Upper lobe of left lung (tissue), 6 donors: Measurements from ENCODE around the gene OSTM1. TPM values are rescaled to one million over a fixed set of nuclear protein-coding genes. Genes with fewer than 3 reads are reported as not detected.

Experiments
- ATAC-seq, 2 donors: fragments of 200-7000 bp; cut with Tn5 transposase; one replicate each; pipeline ENCODE4 v1.9.1; 2022; ENCODE audit warnings: mild to moderate bottlenecking in 2 of 2, moderate library complexity in 2 of 2; ENCODE audit not compliant: low FRiP score in 2 of 2
- DNase-seq, 2 donors: peaks; one replicate each; pipeline ENCODE4 v3.0.0-alpha.2; 2019 to 2020
- H3K27ac ChIP-seq, 4 donors: fragments of 200-600 bp; sonication (generic); one replicate each; pipeline ENCODE4 v1.5.1; 2016 to 2019
- H3K27me3 ChIP-seq, 4 donors: fragments of 200-600 bp; sonication (generic); one replicate each; pipeline ENCODE4 v1.5.1; 2017 to 2019
- H3K36me3 ChIP-seq, 4 donors: fragments of 200-600 bp; sonication (generic); one replicate each; pipeline ENCODE4 v1.5.1; 2016 to 2019
- H3K4me1 ChIP-seq, 4 donors: fragments of 200-600 bp; sonication (generic); one replicate each; pipeline ENCODE4 v1.5.1; 2018 to 2019
- H3K4me3 ChIP-seq, 4 donors: fragments of 200-600 bp; sonication (generic); one replicate each; pipeline ENCODE4 v1.5.1; 2017 to 2019; ENCODE audit warnings: mild to moderate bottlenecking in 2 of 4, moderate library complexity in 1 of 4
- H3K9me3 ChIP-seq, 4 donors: fragments of 200-600 bp; sonication (generic); one replicate each; pipeline ENCODE4 v1.5.1; 2018 to 2019
- EP300 ChIP-seq, 4 donors: sonication (generic); formaldehyde crosslinking; IDR thresholded peaks; one replicate each; pipeline ENCODE4 v1.5.1; 2017; ENCODE audit warnings: antibody characterized with exemption in 4 of 4, control low read depth in 2 of 4
- POLR2A ChIP-seq, 4 donors: fragments of 450-650 bp; IDR thresholded peaks; one replicate each; pipeline ENCODE4 v1.5.1; 2016 to 2017; ENCODE audit warnings: antibody characterized with exemption in 4 of 4, mild to moderate bottlenecking in 2 of 4
- POLR2AphosphoS5 ChIP-seq, 2 donors: sonication (generic); formaldehyde crosslinking; IDR thresholded peaks; one replicate each; pipeline ENCODE4 v1.5.1; 2017; ENCODE audit warnings: antibody characterized with exemption in 2 of 2
- WGBS, 2 donors: methylation state at CpG; one replicate each; pipeline ENCODE4 v1.1.5; 2017 to 2018; 5-methylcytosine and 5-hydroxymethylcytosine counted together
- total RNA-seq, 6 donors: library from RNA; depleted of rRNA in 4 of 6; stranded (reverse); fragments of >200 nt in 4 of 6; gene quantifications; one replicate each; pipeline versions ENCODE4 v1.1.0 to v1.2.1, GENCODE V29; 2016 to 2021
- TF ChIP-seq, protein P1 (sequence below), 6 experiments: fragments of 450-650 bp in 4 of 6; fragments of 200-600 bp in 2 of 6; sonication (generic) in 2 of 6; IDR thresholded peaks; one replicate each; pipeline ENCODE4 v1.5.1; 2016 to 2019; ENCODE audit warnings: antibody characterized with exemption in 6 of 6
- donor health status: DM: no; HTN: no; CAD: no; lungs with moderate emphysema.
- donor health status: DM: no; HTN: yes; CAD: no; lungs with severe emphysema.

OSTM1 gene
- total RNA-seq, 6 donors from 2014 or later: 13.6 to 90.9 (median 49.9) TPM

DNA sequence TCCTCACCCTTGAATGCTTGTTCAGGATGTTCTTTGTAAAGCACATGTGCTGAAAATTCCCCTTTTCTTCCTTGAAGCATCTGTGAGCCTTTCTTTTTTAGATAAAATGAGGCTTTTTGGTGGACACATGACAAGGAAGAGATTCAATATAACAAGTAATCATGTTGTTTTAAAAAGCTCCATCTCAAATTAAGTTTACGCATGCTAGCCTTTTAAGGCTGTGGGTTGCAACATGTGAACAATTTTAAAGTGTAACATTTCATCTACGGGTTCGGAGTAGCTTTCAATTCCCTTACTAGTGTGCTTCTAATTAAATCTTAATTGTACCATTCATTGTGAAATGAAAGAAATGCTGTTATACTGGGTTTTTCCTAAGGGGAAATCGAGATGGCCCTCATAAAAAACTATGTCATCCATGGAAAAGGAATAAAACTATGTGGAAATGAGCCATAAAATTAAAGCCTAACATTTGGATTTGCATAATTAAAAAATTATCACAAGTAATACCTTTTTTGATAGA, 19.3 kb upstream of the OSTM1 start:
- Histone ChIP-seq H3K36me3 (no peaks in the 10 kb centered on the region), H3K27ac (no peak overlapping the region), H3K4me3 (no peak overlapping the region), H3K27me3 (no peaks in the 10 kb centered on the region), H3K9me3 (no peaks in the 10 kb centered on the region), H3K4me1 (no peaks in the 10 kb centered on the region)
- no peak for DNase-seq
- no peak for ATAC-seq
- WGBS, 2 donors: 91 to 96% methylated on average over 4 of the region's 4 CpGs
- TF ChIP-seq POLR2AphosphoS5 (IDR thresholded peaks at IDR 0.05) (no peak), POLR2A (IDR thresholded peaks at IDR 0.05) (no peak)
- TF ChIP-seq, protein P1, sequence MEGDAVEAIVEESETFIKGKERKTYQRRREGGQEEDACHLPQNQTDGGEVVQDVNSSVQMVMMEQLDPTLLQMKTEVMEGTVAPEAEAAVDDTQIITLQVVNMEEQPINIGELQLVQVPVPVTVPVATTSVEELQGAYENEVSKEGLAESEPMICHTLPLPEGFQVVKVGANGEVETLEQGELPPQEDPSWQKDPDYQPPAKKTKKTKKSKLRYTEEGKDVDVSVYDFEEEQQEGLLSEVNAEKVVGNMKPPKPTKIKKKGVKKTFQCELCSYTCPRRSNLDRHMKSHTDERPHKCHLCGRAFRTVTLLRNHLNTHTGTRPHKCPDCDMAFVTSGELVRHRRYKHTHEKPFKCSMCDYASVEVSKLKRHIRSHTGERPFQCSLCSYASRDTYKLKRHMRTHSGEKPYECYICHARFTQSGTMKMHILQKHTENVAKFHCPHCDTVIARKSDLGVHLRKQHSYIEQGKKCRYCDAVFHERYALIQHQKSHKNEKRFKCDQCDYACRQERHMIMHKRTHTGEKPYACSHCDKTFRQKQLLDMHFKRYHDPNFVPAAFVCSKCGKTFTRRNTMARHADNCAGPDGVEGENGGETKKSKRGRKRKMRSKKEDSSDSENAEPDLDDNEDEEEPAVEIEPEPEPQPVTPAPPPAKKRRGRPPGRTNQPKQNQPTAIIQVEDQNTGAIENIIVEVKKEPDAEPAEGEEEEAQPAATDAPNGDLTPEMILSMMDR (IDR thresholded peaks at IDR 0.05): no peak

DNA sequence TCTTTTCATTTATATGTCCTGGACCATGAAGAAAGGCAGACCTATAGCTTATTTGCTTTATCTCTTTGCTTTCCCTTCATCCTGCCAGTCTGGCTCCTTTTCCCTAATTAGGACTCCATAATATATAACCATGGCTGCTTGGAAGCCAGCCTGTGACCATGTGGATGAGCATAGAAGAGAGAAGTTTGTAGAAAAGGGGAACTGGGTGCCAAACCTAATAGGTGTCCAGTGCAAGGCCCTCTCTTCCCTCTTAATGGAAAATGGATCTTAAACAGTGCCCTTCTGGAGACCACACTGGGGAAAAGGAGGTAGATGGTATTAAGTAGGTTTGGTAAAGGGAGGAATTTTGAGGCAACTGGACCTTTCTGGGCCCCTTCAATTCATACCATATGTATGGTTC, 16.7 kb upstream of the OSTM1 start:
- ATAC-seq (no peak), DNase-seq (no peak)

DNA sequence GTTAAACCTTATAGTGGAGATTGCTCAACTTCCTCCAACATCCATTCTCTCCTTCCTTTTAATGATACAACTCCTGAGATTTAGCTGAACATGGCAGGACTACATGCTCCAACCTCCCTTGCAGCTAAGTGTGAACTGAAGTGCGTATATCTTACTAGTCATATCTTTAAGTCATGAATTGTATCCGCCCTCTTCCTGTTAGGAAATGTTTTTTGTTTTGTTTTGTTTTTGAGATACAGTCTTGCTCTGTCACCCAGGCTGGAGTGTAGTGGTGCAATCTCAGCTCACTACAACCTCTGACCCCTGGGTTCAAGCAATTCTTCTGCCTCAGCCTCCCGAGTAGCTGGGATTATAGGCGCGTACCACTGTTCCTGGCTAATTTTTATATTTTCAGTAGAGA, 8.8 kb upstream of the OSTM1 start:
- 80 to 84% methylated on average over 5 of the region's 5 CpGs for WGBS, 2 donors
- no peak overlapping the region for H3K4me3 ChIP-seq
- H3K27me3 ChIP-seq: no peaks in the 10 kb centered on the region
- H3K9me3 ChIP-seq: no peaks in the 10 kb centered on the region
- no peaks in the 10 kb centered on the region for H3K36me3 ChIP-seq
- ATAC-seq: no peak
- H3K4me1 ChIP-seq: no peaks in the 10 kb centered on the region
- no peak for DNase-seq
- H3K27ac ChIP-seq: no peak overlapping the region
- TF ChIP-seq POLR2A (IDR thresholded peaks at IDR 0.05) (no peak), EP300 (IDR thresholded peaks at IDR 0.05) (no peak), POLR2AphosphoS5 (IDR thresholded peaks at IDR 0.05) (no peak)
- TF ChIP-seq, protein P1 (IDR thresholded peaks at IDR 0.05): no peak

More for the DNA sequence above, 16.7 kb upstream of the OSTM1 start:
- no peaks in the 10 kb centered on the region for H3K4me1 ChIP-seq
- H3K27me3 ChIP-seq: no peaks in the 10 kb centered on the region
- TF ChIP-seq EP300 (IDR thresholded peaks at IDR 0.05): no peak
- TF ChIP-seq POLR2AphosphoS5 (IDR thresholded peaks at IDR 0.05): no peak
- TF ChIP-seq, protein P1 (IDR thresholded peaks at IDR 0.05): no peak
- TF ChIP-seq POLR2A (IDR thresholded peaks at IDR 0.05): no peak
- no peaks in the 10 kb centered on the region for H3K36me3 ChIP-seq
- no peak overlapping the region for H3K4me3 ChIP-seq
- no peaks in the 10 kb centered on the region for H3K9me3 ChIP-seq
- H3K27ac ChIP-seq: no peak overlapping the region

DNA sequence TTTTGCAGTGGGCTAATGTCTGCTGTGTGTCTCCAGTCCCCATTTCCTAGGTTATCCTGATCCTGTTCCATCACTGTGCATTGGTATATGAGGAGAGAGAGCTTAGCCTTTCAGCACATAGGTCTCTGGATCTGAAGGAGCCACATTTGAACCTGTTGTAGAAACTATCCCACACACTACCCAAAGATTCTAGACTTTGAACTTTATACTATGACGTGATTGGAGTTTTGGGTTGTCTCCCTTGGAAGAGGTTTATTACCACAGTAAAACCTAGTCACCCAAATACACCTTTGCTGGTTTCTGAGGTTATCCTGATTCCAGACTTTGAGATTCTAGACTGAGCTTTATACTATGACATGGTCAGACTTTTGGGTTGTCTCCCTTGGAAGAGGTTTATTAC, 8.0 kb upstream of the OSTM1 start:
- no peak overlapping the region for H3K4me3 ChIP-seq
- no peaks in the 10 kb centered on the region for H3K27me3 ChIP-seq
- TF ChIP-seq POLR2A (IDR thresholded peaks at IDR 0.05) (no peak), POLR2AphosphoS5 (IDR thresholded peaks at IDR 0.05) (no peak), EP300 (IDR thresholded peaks at IDR 0.05) (no peak)
- TF ChIP-seq, protein P1 (IDR thresholded peaks at IDR 0.05): no peak
- 96 to 100% methylated on average over 1 of the region's 1 CpG for WGBS, 2 donors
- no peaks in the 10 kb centered on the region for H3K9me3 ChIP-seq
- H3K27ac ChIP-seq: no peak overlapping the region
- H3K36me3 ChIP-seq: no peaks in the 10 kb centered on the region
- ATAC-seq (no peak), DNase-seq (no peak)
- H3K4me1 ChIP-seq: no peaks in the 10 kb centered on the region

DNA sequence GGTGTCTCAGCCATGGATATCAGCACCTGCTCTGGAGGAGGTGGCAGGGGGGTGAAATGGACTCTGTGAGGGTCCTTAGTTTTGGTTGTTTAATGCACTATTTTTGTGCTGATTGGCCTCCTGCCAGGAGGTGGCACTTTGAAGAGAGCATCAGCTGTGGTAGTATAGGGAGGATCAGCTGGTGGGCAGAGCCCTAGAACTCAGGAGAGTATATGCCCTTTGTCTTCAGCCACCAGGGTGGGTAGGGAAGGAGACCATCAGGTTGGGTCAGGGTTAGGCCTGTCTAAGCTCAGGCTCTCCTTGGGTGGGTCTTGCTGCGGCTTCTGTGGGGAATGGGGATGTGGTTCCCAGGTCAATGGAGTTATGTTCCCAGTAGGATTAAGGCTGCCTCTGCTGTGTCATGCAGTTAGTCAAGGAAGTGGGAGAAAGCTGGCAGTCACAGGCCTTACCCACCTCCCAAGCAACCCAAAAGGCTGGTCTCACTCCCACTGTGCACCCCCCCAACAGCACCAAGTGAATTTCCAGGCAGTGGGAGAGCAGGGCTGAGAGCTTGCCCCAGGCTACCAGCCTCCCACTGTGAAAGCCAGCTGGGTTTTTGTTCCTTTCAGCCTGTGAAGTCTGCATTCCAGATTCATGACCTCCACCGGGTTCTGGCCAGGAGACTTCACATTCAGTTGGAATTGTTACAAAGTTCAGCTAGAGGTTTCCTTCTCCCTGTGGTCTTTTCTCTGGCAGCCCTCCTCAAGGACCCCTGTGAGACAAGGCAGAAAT, 5.7 kb upstream of the OSTM1 start:
- H3K9me3 ChIP-seq: no peaks in the 10 kb centered on the region
- TF ChIP-seq POLR2AphosphoS5 (IDR thresholded peaks at IDR 0.05): no peak
- TF ChIP-seq EP300 (IDR thresholded peaks at IDR 0.05): no peak
- TF ChIP-seq POLR2A (IDR thresholded peaks at IDR 0.05): no peak
- TF ChIP-seq, protein P1 (IDR thresholded peaks at IDR 0.05): no peak
- ATAC-seq: peak in 1 of 2 donors; percentile 30
- no peaks in the 10 kb centered on the region for H3K27me3 ChIP-seq
- H3K36me3 ChIP-seq: no peaks in the 10 kb centered on the region
- no peak overlapping the region for H3K27ac ChIP-seq
- peaks cover 0 to 5% (median 3%) of the 10 kb centered on the region in 4 donors for H3K4me1 ChIP-seq
- no peak for DNase-seq
- no peak overlapping the region for H3K4me3 ChIP-seq
- 43 to 89% methylated on average over 1 to 2 of the region's 2 CpGs for WGBS, 2 donors
